DMS114 treated with DMSO at 0.1 percent for 48 hours (cell line): ENCODE measurements around the gene MRPL28.
"Not testable (repeated sequence)": the region's sequence is repeated elsewhere in the genome, so short reads cannot be mapped to it uniquely, and the experiment has no call there.

Experiments
- DNase-seq: peaks from one replicate; lab custom pipeline; 2025; ENCODE audit not compliant: unreplicated experiment; lab: John Stamatoyannopoulos, UW

The MRPL28 gene

GRCh38 chr16:341095-341973 lies 29.0 kb downstream of the MRPL28 start:
- not testable (repeated sequence) for DNase-seq

DNA sequence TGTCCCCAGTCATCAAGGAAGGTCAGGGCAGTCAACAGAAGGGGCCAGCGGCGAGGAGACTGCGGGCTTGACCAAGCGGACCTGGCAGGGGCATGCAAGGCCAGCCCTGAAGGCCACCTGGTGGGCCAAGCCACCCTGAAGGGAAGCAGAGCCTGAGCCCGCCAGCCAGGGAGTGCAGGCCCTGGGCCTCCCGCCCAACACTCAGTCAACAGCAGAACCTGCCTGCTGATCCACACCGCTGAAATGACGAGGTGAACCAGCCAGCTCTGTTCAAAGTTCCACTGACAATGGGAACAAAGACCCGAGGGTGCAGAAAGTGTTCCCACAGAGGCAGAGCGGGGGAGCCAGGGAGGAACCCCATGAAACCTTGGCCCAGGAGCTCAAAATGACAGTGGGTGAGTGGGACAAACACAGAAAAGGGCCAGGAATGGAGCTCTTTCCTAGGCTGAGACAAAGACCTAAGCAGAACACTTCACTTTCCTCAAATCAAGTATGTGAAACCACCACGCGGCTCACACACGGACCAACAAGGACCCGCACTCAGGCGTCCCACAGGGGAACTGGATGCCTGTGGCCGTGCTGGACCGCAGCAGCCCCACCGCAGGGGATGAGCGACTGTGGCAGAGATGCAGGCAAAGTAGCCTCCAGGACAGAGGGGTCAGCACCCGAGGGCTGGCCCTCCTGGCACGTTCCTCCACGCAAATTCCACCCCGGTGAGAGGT lies 29.8 kb downstream of the MRPL28 start:
- DNase-seq: no peak

DNA sequence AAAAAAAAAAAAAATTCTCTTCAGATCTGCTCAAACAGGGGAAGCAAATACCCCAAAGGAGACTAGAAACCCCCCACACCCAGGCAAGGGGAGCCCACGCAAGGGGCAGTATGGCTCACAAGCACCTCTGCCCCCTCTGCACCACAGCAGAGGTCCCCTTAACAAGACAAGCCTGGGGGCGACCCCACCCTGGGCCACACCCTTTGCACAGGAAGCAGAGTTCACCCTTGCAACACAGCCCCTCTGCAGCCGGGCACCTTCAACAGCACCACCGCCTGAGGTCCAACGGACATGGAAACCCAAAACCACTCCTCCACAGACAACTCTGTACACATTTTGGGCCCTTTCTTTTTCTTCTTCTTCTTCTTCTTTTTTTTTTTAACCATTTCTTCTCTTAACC lies 30.7 kb downstream of the MRPL28 start:
- DNase-seq: no peak

GRCh38 chr16:337975-338575 lies 32.3 kb downstream of the MRPL28 start:
- no peak for DNase-seq

DNA sequence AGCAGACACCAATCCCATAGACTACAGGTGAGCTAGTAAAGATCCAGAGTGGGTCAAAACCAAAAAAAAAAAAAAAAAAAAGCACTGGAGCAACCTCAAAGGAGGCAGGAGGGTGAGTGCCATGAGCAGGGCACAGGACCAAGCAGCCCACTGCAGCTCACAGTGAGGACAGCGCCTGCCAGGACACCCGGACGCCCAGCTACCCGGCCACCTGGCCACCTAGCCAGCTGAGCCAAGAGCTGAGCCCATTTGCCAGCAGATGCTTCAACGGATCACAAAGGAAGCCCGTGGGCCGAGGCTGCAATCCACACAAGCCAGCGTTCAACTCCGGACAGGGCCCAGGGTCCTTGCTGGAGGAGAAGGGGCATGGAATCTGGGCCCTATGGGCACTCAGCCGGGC lies 32.9 kb downstream of the MRPL28 start:
- no peak for DNase-seq

- DNase-seq: no peak
Observed at GRCh38 chr16:336269-336668, 34.1 kb downstream of the MRPL28 start.

GRCh38 chr16:334861-335632 lies 35.3 kb downstream of the MRPL28 start:
- not testable (repeated sequence) for DNase-seq

GRCh38 chr16:334164-334832 lies 36.0 kb downstream of the MRPL28 start:
- not testable (repeated sequence) for DNase-seq

GRCh38 chr16:333406-334094 lies 36.8 kb downstream of the MRPL28 start:
- no peak for DNase-seq

DNA sequence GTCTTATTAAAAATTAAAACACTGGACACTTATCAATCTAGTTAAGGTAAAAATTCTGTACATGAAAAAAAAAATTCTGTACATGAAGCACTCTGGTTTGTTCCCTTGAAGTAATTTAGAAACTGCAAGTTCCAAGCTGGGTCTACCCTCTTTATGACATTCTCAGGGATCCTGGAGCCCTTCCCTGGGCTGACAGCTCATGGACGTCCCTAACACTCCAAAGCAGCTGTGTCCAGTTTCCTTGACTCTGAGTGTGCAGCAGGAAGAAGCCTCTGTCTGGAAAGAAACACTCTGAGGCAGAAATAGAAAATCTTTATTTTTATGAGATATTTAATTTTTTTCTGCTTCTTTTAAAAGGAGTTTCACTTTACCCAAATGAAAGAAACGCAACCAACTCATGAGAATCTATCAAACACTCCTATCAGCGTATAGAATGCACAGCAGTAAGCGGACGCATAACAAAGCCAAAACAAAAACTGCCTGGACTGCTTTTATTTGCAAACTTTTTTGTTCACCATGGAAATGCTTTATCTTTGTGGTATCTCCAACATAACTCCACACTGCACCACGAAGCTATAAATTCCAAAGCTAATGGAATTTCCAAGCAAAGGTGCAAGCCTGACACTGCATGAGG lies 39.0 kb downstream of the MRPL28 start:
- not testable (repeated sequence) for DNase-seq

DNA sequence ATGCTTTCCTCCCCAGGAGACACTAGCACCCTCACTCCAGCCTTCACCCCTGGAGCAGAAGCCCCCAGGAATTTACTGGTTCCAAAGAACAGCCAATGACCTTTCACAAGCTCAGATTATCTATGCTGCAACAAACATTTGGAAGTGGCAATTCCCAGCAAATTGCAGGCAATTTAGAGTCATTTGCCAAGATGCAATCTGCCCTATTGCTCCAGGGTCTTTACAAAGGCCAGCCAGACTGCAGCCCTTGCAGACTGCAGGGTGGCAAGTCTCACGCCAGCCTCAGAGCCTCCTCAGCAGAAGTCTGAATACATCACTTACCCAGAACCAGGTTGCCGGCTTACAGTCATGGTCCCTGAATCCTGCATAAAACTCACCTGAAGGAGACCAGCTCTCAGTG lies 39.6 kb downstream of the MRPL28 start:
- DNase-seq: no peak

DNA sequence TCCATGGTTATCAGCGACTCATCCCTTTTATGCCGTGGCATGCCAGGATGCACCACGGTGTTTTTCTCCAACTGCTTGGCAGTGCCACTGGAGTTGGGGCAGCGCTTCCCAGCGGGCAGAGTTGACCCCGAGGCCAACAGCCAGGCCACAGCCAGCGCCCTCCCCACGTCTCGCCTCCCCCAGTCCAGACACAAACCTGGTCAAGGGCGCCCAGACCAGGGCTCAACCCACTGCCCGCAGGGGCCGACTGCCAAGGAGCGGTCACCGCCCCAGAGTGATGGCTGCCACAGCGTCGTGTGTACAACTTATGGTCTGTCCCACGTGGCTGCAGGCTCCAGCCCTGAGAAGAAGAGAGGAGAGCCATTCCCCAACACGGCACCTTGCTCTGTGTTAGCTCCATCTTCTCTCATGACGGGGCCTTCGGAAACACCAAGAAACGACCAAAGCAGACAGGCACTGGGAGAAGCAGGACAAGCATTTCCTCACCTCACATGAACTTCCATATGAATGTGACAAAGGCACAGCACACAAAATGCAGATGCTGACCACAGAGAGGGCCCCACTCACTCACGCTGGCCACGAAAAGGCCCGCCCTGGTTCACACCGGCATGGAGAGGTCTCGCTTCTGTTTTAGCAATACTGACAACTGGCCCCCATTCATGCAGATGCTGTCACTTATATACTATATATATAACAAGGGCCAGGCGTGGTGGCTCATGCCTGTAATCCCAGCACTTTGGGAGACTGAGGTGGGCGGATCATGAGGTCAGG lies 44.8 kb downstream of the MRPL28 start:
- no peak for DNase-seq

DNA sequence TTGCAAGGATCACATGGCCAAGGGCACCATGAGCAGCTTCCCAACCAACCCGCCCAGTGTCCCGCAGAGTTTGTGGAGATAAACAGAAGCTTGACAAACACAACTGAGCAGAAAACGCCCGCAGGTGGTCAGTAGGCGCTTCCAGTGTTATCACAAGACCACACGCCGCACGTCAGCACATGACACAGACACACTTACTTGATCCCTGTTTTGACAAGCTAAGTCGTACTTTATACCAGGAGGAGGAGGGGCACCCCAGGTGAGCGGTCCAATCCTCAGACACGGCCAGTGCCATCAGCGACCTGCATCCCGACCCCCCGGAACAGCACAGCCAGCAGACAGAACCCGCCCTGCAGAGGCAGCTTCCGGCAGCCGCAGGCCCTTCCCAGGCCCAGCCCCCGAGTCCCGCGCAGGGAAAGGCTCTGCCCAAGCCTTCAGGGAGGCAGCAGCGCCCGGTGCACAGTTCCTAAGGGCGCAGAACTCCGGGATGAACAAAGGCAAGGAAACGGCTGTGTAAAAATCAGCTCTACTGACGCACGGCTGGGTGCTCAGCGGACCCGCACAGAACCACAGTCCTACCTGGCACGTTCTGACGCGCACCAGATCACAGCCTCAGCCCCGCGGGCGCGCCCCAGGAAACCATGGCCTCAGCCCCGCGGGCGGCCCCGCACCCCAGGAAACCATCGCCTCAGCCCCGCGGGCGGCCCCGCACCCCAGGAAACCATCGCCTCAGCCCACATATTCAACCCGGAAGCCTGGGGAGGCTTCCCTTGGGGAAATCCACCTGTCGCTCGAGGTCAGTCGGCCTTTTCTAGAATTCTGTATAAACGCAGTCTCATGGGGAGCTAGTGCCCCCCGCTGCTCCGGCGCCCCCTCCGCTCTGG lies 45.6 kb downstream of the MRPL28 start:
- no peak for DNase-seq

DNA sequence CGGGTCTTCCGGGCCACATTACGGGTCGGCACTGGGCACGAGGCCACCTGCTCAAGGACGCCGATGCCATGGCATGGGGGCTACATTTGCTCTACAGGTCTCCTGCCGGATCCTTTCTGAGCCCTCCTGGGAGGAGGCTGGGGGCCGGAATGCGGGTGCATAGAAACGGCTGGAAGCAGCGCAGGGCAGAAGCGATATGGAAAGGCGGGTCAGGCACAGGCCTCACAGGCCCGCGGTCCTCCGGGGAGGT lies 46.2 kb downstream of the MRPL28 start:
- DNase-seq: no peak

DNA sequence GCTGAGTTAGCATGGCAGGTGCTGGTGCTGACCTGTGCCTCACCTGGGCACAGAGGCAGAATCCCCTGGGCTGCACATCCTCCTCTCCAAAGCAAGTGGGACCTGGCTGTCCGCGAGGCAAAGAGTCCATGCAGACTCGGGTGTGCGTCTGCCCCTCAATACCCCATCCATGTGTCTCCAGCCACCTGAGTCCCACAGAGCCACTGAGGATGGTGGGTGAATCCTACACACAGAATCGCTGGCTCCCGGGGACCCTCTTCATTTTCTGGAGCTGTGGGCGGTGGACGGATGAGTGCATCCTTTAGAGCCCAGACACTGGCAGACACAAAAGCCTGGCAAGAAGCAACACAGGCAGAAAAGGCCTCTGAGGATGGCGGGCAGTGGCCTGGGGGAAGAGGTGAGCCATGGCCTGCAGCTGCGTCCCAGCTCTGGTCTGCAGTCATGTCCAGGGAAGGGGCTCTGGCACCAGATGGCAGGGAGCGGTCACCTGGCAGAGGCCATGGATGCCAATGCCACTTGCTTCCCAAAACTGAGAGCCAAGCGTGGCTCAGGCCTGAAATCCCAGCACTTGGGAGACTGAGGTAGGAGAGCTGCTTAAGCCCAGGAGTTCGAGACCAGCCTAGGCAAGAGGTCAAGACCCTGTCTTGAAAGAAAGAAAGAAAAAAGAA lies 47.7 kb downstream of the MRPL28 start:
- no peak for DNase-seq

DNA sequence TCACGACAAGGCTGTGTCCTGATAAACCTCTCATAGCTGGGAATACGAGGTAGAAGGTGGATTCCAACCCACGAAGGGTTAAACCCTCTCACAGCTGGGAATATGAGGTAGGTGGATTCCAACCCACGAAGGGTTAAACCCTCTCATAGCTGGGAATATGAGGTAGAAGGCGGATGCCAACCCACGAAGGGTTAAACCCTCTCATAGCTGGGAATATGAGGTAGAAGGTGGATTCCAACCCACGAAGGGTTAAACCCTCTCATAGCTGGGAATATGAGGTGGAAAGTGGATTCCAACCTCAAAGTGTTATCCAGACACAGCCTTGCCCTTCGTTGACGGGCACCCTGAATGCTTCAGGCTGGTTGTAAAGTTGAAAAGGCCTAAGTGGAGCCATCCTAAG lies 48.8 kb downstream of the MRPL28 start:
- DNase-seq: no peak

- no peak for DNase-seq
Observed at GRCh38 chr16:320206-320605, 50.1 kb downstream of the MRPL28 start.

- DNase-seq: no peak
Observed at GRCh38 chr16:318628-319027, 51.7 kb downstream of the MRPL28 start.
